ENCODE measurements around the gene ALAS2.

DNA sequence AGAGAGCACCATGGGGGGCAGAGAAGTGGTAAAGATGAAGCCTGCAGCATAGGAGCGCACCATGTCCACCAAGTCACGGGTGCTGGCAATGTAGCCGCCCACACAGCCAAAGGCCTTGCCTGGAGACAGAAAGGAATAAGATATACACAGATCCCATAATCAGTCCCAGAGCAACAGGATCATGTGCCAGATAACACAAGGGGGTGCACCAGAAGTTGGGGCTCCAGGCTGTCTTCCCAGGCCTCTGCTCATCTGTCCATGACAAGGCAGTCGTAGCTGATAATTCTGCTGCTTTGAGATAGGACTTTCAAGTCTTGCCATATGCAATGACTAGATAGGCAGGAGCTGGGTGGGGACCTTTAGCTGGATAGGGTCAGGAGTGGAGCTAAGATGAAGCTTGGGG lies 15.9 kb downstream of the ALAS2 start:
- TF ChIP-seq, protein P1, sequence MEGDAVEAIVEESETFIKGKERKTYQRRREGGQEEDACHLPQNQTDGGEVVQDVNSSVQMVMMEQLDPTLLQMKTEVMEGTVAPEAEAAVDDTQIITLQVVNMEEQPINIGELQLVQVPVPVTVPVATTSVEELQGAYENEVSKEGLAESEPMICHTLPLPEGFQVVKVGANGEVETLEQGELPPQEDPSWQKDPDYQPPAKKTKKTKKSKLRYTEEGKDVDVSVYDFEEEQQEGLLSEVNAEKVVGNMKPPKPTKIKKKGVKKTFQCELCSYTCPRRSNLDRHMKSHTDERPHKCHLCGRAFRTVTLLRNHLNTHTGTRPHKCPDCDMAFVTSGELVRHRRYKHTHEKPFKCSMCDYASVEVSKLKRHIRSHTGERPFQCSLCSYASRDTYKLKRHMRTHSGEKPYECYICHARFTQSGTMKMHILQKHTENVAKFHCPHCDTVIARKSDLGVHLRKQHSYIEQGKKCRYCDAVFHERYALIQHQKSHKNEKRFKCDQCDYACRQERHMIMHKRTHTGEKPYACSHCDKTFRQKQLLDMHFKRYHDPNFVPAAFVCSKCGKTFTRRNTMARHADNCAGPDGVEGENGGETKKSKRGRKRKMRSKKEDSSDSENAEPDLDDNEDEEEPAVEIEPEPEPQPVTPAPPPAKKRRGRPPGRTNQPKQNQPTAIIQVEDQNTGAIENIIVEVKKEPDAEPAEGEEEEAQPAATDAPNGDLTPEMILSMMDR (IDR thresholded peaks at IDR 0.05), result no peak
- no peak for TF ChIP-seq POLR2A (IDR thresholded peaks at IDR 0.05)

All from lower leg skin (tissue), 3 donors.